AG04450 (cell line): ENCODE results near the gene IFNLR1. TPM values are rescaled to one million over a fixed set of nuclear protein-coding genes. Genes with fewer than 3 reads are reported as not detected.

Experiments
- CTCF ChIA-PET: fragments of 300-600, 350-600 bp; formaldehyde crosslinking; extraction: SDS; loops from one replicate; lab custom pipeline; 2022; ENCODE audit warnings: antibody characterized with exemption, inconsistent platforms; lab: Charles Lee
- POLR2A ChIA-PET: fragments of 350-600 bp; formaldehyde crosslinking; extraction: SDS; loops from one replicate; lab custom pipeline; 2021; ENCODE audit warnings: antibody characterized with exemption, inconsistent platforms; lab: Yijun Ruan, JAX
- DNase-seq: peaks from one replicate; pipeline ENCODE4 v3.0.0-alpha.2; 2011; ENCODE audit warnings: low read depth, low spot score
- H3K27ac ChIP-seq: one replicate; pipeline ENCODE4 v1.5.1; 2012; ENCODE audit warnings: low read depth, low read length, control low read depth
- H3K27me3 ChIP-seq: one replicate; pipeline ENCODE4 v1.6.0; 2012; ENCODE audit warnings: low read length; ENCODE audit not compliant: control insufficient read depth, insufficient read depth
- H3K4me3 ChIP-seq: 2 replicates; pipeline ENCODE4 v1.5.1; 2011; ENCODE audit warnings: mild to moderate bottlenecking, low read depth, low read length, control low read depth
- H3K9me3 ChIP-seq: 2 replicates; pipeline ENCODE4 v1.5.1; 2012; ENCODE audit warnings: low read length; ENCODE audit not compliant: control insufficient read depth, insufficient read depth
- polyA plus RNA-seq: library from polyadenylated mRNA; depleted of rRNA; stranded (reverse); fragments of >200 nt; gene quantifications from 2 replicates; pipeline ENCODE4 v1.2.3, GENCODE V29; 2011
- TF ChIP-seq, protein P1 (sequence below): IDR thresholded peaks from 2 replicates; pipeline ENCODE4 v1.5.1; 2011; ENCODE audit warnings: low read depth, low read length, control low read depth, inconsistent platforms

The IFNLR1 gene
- polyA plus RNA-seq, 1 experiment, result not detected

DNA sequence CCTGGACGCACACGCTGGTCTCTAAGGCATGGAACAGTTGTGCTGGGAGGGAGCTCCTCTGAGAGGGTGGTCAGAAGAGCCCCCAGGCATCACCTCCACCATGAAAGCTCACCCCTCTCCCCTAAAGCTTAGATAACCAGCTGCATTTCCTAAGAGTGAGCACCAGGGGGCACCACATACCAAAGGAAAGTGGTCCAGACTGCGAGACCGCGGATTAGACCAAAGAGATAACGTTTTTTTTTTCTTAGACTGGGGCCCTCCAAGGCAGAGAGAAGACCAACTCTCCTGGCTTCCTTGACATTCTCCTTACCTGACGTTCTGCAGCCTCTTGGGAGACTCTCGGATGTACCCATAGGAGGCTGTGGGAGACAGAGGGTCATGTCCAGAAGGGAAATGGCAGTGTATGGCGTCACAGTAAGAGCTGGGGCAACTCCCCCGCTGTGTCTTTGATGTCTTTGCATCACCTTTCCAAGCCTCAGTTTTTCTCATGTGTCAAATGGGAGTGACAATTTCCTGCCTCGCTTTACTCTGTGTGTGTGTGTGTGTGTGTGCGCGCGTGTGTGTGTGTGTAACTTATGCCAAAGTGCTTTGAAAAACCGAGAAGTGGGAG is 12.3 kb upstream of the IFNLR1 start:
- no peak overlapping the region for H3K4me3 ChIP-seq
- H3K27ac ChIP-seq, result no peak overlapping the region
- ChIA-PET CTCF (interaction anchor here (0.6 to 6.6 kb wide), 47 partner anchors 8 to 1230 kb away, joined by 3 to 659 read pairs (median 5); partner anchors contain the start of gene NIPAL3), POLR2A (interaction anchor here (0.8 kb wide), 1 partner anchor 88 kb away, joined by 6 read pairs; no protein-coding TSS in a partner anchor)
- TF ChIP-seq, protein P1, sequence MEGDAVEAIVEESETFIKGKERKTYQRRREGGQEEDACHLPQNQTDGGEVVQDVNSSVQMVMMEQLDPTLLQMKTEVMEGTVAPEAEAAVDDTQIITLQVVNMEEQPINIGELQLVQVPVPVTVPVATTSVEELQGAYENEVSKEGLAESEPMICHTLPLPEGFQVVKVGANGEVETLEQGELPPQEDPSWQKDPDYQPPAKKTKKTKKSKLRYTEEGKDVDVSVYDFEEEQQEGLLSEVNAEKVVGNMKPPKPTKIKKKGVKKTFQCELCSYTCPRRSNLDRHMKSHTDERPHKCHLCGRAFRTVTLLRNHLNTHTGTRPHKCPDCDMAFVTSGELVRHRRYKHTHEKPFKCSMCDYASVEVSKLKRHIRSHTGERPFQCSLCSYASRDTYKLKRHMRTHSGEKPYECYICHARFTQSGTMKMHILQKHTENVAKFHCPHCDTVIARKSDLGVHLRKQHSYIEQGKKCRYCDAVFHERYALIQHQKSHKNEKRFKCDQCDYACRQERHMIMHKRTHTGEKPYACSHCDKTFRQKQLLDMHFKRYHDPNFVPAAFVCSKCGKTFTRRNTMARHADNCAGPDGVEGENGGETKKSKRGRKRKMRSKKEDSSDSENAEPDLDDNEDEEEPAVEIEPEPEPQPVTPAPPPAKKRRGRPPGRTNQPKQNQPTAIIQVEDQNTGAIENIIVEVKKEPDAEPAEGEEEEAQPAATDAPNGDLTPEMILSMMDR, result peak; percentile 87
- peaks cover 2% of the 10 kb centered on the region for H3K27me3 ChIP-seq
- no peaks in the 10 kb centered on the region; the same call in 1 of the 2 replicates for H3K9me3 ChIP-seq
- DNase-seq, result peak; percentile 27

DNA sequence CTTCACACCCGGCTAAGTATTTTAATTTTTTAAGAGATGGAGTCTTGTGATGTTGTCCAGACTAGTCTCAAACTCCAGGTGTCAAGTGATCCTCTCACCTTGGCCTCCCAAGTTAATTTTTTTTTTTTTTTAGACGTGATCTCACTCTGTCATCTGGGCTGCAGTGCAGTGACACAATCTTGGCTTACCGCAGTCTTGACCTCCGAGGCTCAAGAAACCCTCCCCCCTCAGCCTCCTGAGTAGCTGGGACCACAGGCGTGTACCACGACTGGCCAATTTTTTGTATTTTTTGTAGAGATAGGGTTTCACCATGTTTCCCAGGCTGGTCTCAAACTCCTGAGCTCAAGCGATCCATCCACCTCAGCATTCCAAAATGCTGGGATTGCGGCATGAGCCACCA is 11.7 kb upstream of the IFNLR1 start:
- ChIA-PET CTCF (interaction anchor here (0.6 to 6.6 kb wide), 41 partner anchors 9 to 1230 kb away, joined by 3 to 659 read pairs (median 5); partner anchors contain the start of gene NIPAL3), POLR2A (interaction anchor here (0.8 kb wide), 1 partner anchor 87 kb away, joined by 6 read pairs; no protein-coding TSS in a partner anchor)
- no peak for DNase-seq

DNA sequence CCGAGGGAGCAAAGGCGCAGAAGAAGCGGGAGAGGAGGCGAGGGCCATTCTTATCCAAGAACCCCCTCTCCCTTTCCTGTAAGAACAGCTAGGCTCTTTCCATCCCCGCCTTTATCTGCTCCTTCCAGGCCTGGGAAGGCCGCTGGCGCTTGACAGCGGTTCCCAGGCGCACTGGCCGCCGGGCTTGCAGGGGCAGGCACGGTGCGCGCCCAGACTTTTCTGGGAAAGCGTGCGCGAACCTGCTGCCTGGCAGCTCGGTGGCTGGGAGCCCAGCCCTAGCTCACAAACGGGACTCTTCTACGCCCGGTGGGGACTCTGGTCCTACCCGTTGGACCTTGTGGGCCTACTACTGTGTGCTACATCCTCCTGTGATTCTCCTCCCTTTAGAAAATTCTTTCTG is 8.8 kb upstream of the IFNLR1 start:
- Histone ChIP-seq H3K4me3 (no peak overlapping the region), H3K9me3 (no peaks in the 10 kb centered on the region; the same call in 1 of the 2 replicates), H3K27me3 (peaks cover 2% of the 10 kb centered on the region), H3K27ac (no peak overlapping the region)
- POLR2A ChIA-PET, result no interaction called here
- DNase-seq, result no peak
- CTCF ChIA-PET, result interaction anchor here (0.7 kb wide), 1 partner anchor 268 kb away, joined by 3 read pairs; no protein-coding TSS in a partner anchor
- TF ChIP-seq, protein P1, result no peak

More for the DNA sequence above, 11.7 kb upstream of the IFNLR1 start:
- Histone ChIP-seq H3K27me3 (peaks cover 2% of the 10 kb centered on the region), H3K9me3 (no peaks in the 10 kb centered on the region; the same call in 1 of the 2 replicates), H3K4me3 (no peak overlapping the region), H3K27ac (no peak overlapping the region)
- TF ChIP-seq, protein P1, result no peak

DNA sequence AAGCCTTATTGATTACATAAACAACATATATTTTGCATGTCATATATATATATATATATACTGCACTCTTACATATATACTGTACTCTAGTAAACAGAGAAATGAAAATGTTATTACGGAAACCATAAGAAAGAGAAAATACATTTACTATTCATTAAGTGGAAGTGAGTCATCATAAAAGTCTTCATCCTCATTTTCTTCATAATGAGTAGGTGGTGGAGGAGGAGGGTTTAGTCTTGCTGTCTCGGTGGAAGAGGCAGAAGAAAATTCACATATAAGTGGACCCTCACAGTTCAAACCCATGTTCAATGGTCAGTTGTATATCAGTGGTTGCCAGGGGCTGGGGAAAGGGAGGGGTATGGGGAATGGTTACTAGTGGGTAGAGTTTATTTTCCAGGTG is 8.0 kb upstream of the IFNLR1 start:
- TF ChIP-seq, protein P1, result no peak
- H3K27ac ChIP-seq, result no peak overlapping the region
- POLR2A ChIA-PET, result no interaction called here
- H3K27me3 ChIP-seq, result peaks cover 2% of the 10 kb centered on the region
- no peak overlapping the region for H3K4me3 ChIP-seq
- DNase-seq, result no peak
- CTCF ChIA-PET, result interaction anchor here (0.6 to 2.9 kb wide), 2 partner anchors 197 to 205 kb away, joined by 5 to 17 read pairs; no protein-coding TSS in a partner anchor
- no peaks in the 10 kb centered on the region; the same call in 1 of the 2 replicates for H3K9me3 ChIP-seq

DNA sequence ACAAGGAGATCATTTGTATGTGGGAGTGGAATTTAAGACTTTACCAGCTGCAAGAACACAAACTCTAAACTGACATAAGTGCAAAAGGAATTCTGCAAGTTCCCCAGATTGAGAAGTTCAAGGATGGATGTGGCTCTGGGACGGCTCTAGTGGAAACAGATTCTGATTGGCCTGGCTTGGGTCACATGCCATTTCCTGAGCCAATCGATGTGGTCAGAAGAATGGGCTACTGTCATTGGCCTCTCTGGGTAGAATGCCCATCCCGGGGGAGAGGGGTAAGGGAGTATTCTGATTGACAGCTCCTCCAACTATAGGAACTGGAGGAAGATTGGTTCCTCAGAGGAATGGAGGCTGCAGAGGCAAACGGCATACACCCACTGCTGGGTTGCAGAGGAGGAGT is 6.0 kb upstream of the IFNLR1 start:
- POLR2A ChIA-PET, result no interaction called here
- TF ChIP-seq, protein P1, result no peak
- Histone ChIP-seq H3K9me3 (no peaks in the 10 kb centered on the region; the same call in 1 of the 2 replicates), H3K27me3 (peaks cover 4% of the 10 kb centered on the region), H3K27ac (no peak overlapping the region), H3K4me3 (no peak overlapping the region)
- CTCF ChIA-PET, result interaction anchor here (1.9 to 2.9 kb wide), 2 partner anchors 9 to 199 kb away, joined by 12 to 17 read pairs; no protein-coding TSS in a partner anchor
- peak; percentile 21 for DNase-seq
